GM12891 (cell line): Measurements from ENCODE around the gene POLA1.

Experiments used
- PAX5 ChIP-seq: IDR thresholded peaks from 2 replicates; pipeline ENCODE4 v1.6.1; 2011; ENCODE audit warnings: low read length, moderate library complexity, mild to moderate bottlenecking; ENCODE audit not compliant: insufficient read depth, severe bottlenecking
- POLR2A ChIP-seq: IDR thresholded peaks from 2 replicates; pipeline ENCODE4 v1.6.1; 2011; ENCODE audit warnings: low read depth, low read length, control low read depth
- POLR2AphosphoS5 ChIP-seq: IDR thresholded peaks from 2 replicates; pipeline ENCODE4 v1.6.1; 2011; ENCODE audit warnings: low read depth, low read length, control low read depth
- POU2F2 ChIP-seq: IDR thresholded peaks from 2 replicates; pipeline ENCODE4 v1.6.1; 2011; ENCODE audit warnings: low read depth, mild to moderate bottlenecking, control low read depth, low read length, moderate library complexity
- SPI1 ChIP-seq: IDR thresholded peaks from 2 replicates; pipeline ENCODE4 v1.6.1; 2011; ENCODE audit warnings: low read depth, low read length, control low read depth
- TAF1 ChIP-seq: IDR thresholded peaks from 2 replicates; pipeline ENCODE4 v1.6.1; 2011; ENCODE audit warnings: low read depth, low read length, control low read depth

DNA sequence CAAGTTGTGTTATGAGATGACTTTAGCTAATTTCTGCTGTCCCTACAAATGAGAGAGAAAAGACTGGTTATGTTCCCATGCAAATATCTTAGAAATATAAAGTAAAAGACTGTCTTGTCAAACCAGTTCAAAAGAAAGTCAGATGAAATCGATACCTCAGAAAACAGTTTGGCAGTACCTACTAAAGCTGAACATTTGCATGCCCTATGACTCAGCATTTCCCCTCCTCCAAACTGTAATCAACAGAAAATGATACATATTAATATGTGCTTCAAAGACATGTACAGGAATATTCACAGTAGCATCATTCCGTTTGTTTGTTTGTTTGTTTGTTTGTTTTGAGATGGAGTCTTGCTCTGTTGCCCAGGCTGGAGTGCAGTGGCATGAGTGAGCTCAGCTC, 231.7 kb downstream of the POLA1 start:
- TF ChIP-seq POLR2A, result no peak
- TF ChIP-seq POLR2AphosphoS5, result no peak
- no peak for TF ChIP-seq POU2F2
- TF ChIP-seq SPI1, result no peak
- no peak for TF ChIP-seq TAF1
- no peak for TF ChIP-seq PAX5
